ENCODE data around the gene INTS7.
"Not testable (repeated sequence)": the region's sequence is repeated elsewhere in the genome, so short reads cannot be mapped to it uniquely, and the experiment has no call there.

Gene INTS7

GRCh38 chr1:212035835-212036605 is 663 bp upstream of the INTS7 start:
- no peak for DNase-seq (ENCODE audit: extremely low read depth in 1 of 2, low read depth in 1 of 2)

DNA sequence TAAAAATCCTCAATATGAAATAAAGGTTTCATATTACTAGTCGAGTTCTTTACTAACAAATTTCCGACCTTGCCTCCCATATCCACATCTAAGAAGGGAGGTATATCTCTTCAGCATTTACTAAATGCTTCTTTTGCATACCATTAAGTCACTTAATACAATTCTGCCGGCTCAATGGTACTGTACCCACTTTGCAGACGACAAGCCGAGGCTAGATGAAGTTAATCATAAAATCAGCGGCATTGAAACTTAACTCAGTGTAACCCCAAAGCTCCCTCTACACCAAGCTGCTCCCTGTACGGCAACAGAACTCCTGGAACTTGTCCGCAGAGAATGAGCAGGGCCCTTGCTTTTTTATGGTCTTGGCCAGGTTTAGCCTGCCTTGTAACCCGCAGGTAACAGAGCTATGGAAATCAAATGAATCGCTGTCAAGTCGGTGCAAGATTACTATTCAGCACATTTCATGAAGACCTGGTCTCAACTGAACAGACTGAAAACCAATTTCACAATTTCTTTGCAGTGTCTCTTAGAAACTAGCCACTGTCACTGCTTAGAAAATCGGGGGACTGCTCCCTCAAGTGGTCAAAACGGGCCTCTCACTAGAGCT is 738 bp downstream of the INTS7 start:
- DNase-seq (ENCODE audit: extremely low read depth in 1 of 2, low read depth in 1 of 2): no peak

DNA sequence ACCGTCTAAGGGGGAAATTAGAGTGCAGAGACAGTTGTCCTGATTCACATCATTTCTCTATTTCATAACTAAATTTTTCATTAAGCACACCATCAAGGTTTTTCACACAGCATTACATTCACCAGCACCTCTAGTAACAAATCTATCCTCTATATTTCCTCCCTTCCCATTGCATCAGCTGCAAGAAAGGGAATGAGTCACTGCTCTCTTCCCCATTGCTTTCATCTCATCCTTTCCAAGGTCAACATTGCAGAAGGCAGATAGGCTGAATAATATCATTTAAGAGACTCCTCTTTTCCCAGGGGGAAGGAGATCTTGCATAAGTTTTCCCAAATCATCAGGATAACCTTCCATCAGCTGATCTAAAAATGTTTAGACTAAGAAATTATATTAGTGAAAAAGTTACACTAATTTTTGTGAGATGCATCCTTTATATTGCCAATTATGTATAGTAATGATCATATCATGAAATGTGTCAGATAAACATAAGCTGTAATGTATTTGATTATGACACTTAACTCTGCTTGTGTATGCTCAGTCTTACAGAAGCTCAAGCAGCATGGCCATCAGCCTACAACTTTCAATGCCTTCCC is 4.3 kb downstream of the INTS7 start:
- DNase-seq (ENCODE audit: extremely low read depth in 1 of 2, low read depth in 1 of 2): no peak

DNA sequence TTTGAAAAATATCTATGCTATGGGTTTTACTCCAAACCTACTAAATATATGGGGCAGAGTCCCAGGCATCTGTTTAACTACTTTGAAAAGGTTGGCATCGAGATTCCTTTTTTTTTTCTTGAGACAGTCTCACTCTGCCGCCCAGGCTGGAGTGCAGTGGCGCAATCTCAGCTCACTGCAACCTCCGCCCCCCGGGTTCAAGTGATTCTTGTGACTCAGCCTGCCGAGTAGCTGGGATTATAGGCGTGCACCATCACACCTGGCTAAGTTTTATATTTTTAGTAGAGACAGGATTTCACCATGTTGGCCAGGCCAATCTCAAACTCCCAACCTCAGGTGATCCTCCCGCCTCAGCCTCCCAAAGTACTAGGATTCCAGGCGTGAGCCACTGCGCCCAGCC is 7.6 kb downstream of the INTS7 start:
- DNase-seq (ENCODE audit: extremely low read depth in 1 of 2, low read depth in 1 of 2): not testable (repeated sequence)

GRCh38 chr1:212024469-212025149 is 10.7 kb downstream of the INTS7 start:
- DNase-seq (ENCODE audit: extremely low read depth in 1 of 2, low read depth in 1 of 2): no peak

DNA sequence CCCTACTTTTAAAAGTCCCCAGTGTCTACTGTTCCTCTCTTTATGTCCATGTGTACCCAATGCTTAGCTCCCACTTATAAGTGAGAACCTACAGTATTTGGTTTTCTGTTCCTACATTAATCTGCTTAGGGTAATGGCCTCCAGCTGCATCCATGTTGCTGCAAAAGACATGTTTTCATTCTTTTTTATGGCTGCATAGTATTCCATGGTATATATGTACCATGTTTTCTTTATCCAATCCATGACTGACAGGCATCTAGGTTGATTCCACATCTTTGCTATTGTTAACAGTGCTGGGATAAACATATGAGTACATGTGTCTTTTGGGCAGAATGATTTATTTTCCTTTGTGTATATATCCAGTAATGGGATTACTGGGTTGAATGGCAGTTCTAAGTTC is 12.4 kb downstream of the INTS7 start:
- not testable (repeated sequence) for DNase-seq (ENCODE audit: extremely low read depth in 1 of 2, low read depth in 1 of 2)

- DNase-seq (ENCODE audit: extremely low read depth in 1 of 2, low read depth in 1 of 2): no peak
Observed at GRCh38 chr1:212021563-212021962, 13.8 kb downstream of the INTS7 start.

DNA sequence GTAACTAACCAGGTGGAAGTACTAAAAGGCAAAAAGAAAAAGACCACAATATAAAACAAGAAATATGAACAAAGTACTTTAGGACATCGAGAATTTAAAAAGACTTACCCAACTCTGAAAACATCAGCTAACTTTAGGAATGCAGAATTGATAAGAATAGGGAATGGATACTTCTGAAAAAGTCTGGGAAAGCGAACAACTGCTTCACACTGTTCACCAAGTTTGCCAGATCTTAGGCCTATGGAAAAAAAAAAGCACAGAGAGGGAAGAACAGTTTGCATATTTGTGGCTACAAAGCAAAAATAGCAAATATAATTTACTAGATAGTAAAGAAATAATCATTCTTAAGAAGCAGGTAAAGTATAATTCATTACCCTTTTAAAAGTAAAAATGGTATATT is 14.4 kb downstream of the INTS7 start:
- no peak for DNase-seq (ENCODE audit: extremely low read depth in 1 of 2, low read depth in 1 of 2)

- DNase-seq (ENCODE audit: extremely low read depth in 1 of 2, low read depth in 1 of 2): no peak
Observed at GRCh38 chr1:212013672-212014071, 21.7 kb downstream of the INTS7 start.

GRCh38 chr1:212012034-212012740 is 23.2 kb downstream of the INTS7 start:
- DNase-seq (ENCODE audit: extremely low read depth in 1 of 2, low read depth in 1 of 2): peak in 1 of 2 donors; percentile 36

- DNase-seq (ENCODE audit: extremely low read depth in 1 of 2, low read depth in 1 of 2): no peak
Observed at GRCh38 chr1:212010004-212010403, 25.4 kb downstream of the INTS7 start.

- no peak for DNase-seq (ENCODE audit: extremely low read depth in 1 of 2, low read depth in 1 of 2)
Observed at GRCh38 chr1:212009561-212009960, 25.8 kb downstream of the INTS7 start.

GRCh38 chr1:212007886-212008285 is 27.5 kb downstream of the INTS7 start:
- DNase-seq (ENCODE audit: extremely low read depth in 1 of 2, low read depth in 1 of 2): no peak

- DNase-seq (ENCODE audit: extremely low read depth in 1 of 2, low read depth in 1 of 2): no peak
Observed at GRCh38 chr1:212007178-212007577, 28.2 kb downstream of the INTS7 start.

GRCh38 chr1:212004895-212005608 is 30.3 kb downstream of the INTS7 start:
- DNase-seq (ENCODE audit: extremely low read depth in 1 of 2, low read depth in 1 of 2): no peak

- DNase-seq (ENCODE audit: extremely low read depth in 1 of 2, low read depth in 1 of 2): no peak
Observed at GRCh38 chr1:212002536-212002935, 32.8 kb downstream of the INTS7 start.

DNA sequence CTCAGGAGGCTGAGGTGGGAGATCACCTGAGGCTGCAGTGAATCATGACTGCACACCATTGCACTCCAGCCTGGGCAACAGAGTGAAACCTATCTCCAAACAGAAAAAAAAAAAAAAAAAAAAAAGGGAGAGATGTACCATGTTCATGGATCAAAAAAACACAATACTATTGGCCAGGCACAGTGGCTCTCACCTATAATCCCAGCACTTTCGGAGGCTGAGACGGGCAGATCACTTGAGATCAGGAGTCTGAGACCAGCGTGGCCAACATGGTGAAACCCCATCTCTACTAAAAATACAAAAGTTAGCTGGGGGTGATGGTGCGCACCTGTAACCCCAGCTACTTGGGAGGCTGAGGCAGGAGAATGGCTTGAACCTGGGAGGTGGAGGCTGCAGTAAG is 37.9 kb downstream of the INTS7 start:
- not testable (repeated sequence) for DNase-seq (ENCODE audit: extremely low read depth in 1 of 2, low read depth in 1 of 2)

- no peak for DNase-seq (ENCODE audit: extremely low read depth in 1 of 2, low read depth in 1 of 2)
Observed at GRCh38 chr1:211991695-211992094, 43.7 kb downstream of the INTS7 start.

GRCh38 chr1:211986628-211987254 is 48.6 kb downstream of the INTS7 start:
- no peak for DNase-seq (ENCODE audit: extremely low read depth in 1 of 2, low read depth in 1 of 2)

Measured in activated CD8-positive, alpha-beta memory T cell treated with anti-CD3 and anti-CD28 coated beads for 1 hour (primary cell).